T-cell (primary cell): Measurements from ENCODE around the gene SPDYE2B. TPM values are rescaled to one million over a fixed set of nuclear protein-coding genes. Genes with fewer than 3 reads are reported as not detected.
"Not testable (repeated sequence)": the region's sequence is repeated elsewhere in the genome, so short reads cannot be mapped to it uniquely, and the experiment has no call there.

Source experiments
- ATAC-seq, 4 experiments: fragments of 200-7000 bp in 3 of 4; fragments of 150-1000 bp in 1 of 4; cut with Tn5 transposase; replicated peaks in 1 of 4; 1 replicate in 3 of 4; 2 replicates in 1 of 4; pipeline ENCODE4 v1.10.0; 2021; ENCODE audit warnings: moderate library complexity in 3 of 4, mild to moderate bottlenecking in 2 of 4, moderate number of reproducible peaks in 1 of 4
- CTCF ChIA-PET, 2 donors: fragments of 300-600 bp; sonication (Branson Sonifier 250); formaldehyde crosslinking; loops; one replicate each; lab custom pipeline; 2022; ENCODE audit warnings: antibody characterized with exemption in 2 of 2; lab: Charles Lee
- POLR2A ChIA-PET, 2 donors: fragments of 300-600 bp; sonication (Branson Sonifier 250); formaldehyde crosslinking; loops; one replicate each; lab custom pipeline; 2022; ENCODE audit warnings: antibody characterized with exemption in 2 of 2; lab: Charles Lee
- DNase-seq, 35 experiments: peaks; one replicate each; pipeline versions ENCODE4 v3.0.0 to v3.0.0-alpha.2; 2013 to 2023
- H3K27ac ChIP-seq: one replicate; pipeline ENCODE4 v1.5.1; 2013; ENCODE audit warnings: low read length
- H3K27me3 ChIP-seq, 2 experiments: replicated peaks in 1 of 2; 1 replicate in 1 of 2; 2 replicates in 1 of 2; pipeline versions ENCODE4 v1.6.1 to v1.7.0; 2013; ENCODE audit warnings: low read length in 1 of 2, mixed read lengths in 1 of 2; ENCODE audit not compliant: control insufficient read depth in 2 of 2, insufficient read depth in 2 of 2; ENCODE audit errors: extremely low read depth in 1 of 2
- H3K36me3 ChIP-seq, 2 donors: 1 replicate in 1 of 2; 2 replicates in 1 of 2; pipeline versions ENCODE4 v1.6.1 to v1.7.0; 2013; ENCODE audit warnings: low read length in 1 of 2; ENCODE audit not compliant: control insufficient read depth in 2 of 2, insufficient read depth in 1 of 2; ENCODE audit errors: extremely low read depth in 1 of 2
- H3K4me1 ChIP-seq, 2 experiments: 1 replicate in 1 of 2; 2 replicates in 1 of 2; pipeline versions ENCODE4 v1.6.1 to v1.7.0; 2013; ENCODE audit warnings: low read length in 2 of 2, mixed read lengths in 1 of 2; ENCODE audit not compliant: insufficient read depth in 2 of 2, control insufficient read depth in 1 of 2; ENCODE audit errors: extremely low read depth in 1 of 2
- H3K4me3 ChIP-seq, 2 donors: 1 replicate in 1 of 2; 2 replicates in 1 of 2; pipeline versions ENCODE4 v1.5.1 to v1.7.0; 2013; ENCODE audit warnings: mild to moderate bottlenecking in 2 of 2, low read length in 1 of 2, moderate library complexity in 1 of 2; ENCODE audit not compliant: control insufficient read depth in 1 of 2; ENCODE audit errors: extremely low read depth in 1 of 2
- H3K9me3 ChIP-seq: 2 replicates; pipeline ENCODE4 v1.7.0; 2013
- H3K27ac Mint-ChIP-seq, 2 donors: one replicate each; pipeline ENCODE4 v1.8.0; 2020 to 2021; ENCODE audit warnings: mild to moderate bottlenecking in 2 of 2, mixed read lengths in 2 of 2
- H3K27me3 Mint-ChIP-seq, 2 donors: one replicate each; pipeline ENCODE4 v1.8.0; 2021 to 2022; ENCODE audit warnings: mixed read lengths in 2 of 2
- H3K36me3 Mint-ChIP-seq: one replicate; pipeline ENCODE4 v1.8.0; 2021; ENCODE audit warnings: mixed read lengths
- H3K4me1 Mint-ChIP-seq, 3 donors: one replicate each; pipeline ENCODE4 v1.8.0; 2020 to 2022; ENCODE audit warnings: mixed read lengths in 3 of 3, mild to moderate bottlenecking in 1 of 3
- H3K4me3 Mint-ChIP-seq, 3 donors: one replicate each; pipeline ENCODE4 v1.8.0; 2020 to 2022; ENCODE audit warnings: mild to moderate bottlenecking in 3 of 3, mixed read lengths in 3 of 3, moderate library complexity in 3 of 3
- H3K9me3 Mint-ChIP-seq, 3 donors: one replicate each; pipeline ENCODE4 v1.8.0; 2020 to 2022; ENCODE audit warnings: mixed read lengths in 3 of 3
- WGBS: methylation state at CpG from one replicate; pipeline ENCODE4 v1.1.5; 2013; ENCODE audit warnings: missing lambda C conversion rate; ENCODE audit not compliant: insufficient coverage; 5-methylcytosine and 5-hydroxymethylcytosine counted together
- total RNA-seq, 35 experiments: library from RNA in 6 of 35; stranded (reverse) in 6 of 35; fragments of 120-200 nt in 1 of 35; gene quantifications; one replicate each; pipeline versions ENCODE4 v1.2.1 to v1.2.4 and lab custom pipeline; 2013 to 2026

The SPDYE2B gene
- total RNA-seq, 5 donors from 2014 or later (not counting 1 experiment from before 2014, with no cell fraction given): not detected

- ATAC-seq (peak; percentile 98 to 99 (median 99)), DNase-seq (peak in 19 of 35 experiments; percentile 4 to 52 (median 27))
- peak within 1 kb of the TSS in 1 of 2 donors; percentile 32 for H3K4me3 ChIP-seq
- H3K36me3 ChIP-seq, POLR2A ChIA-PET, H3K9me3 ChIP-seq, H3K27me3 ChIP-seq, H3K36me3 Mint-ChIP-seq, H3K4me1 ChIP-seq, H3K27ac Mint-ChIP-seq, H3K27me3 Mint-ChIP-seq, H3K9me3 Mint-ChIP-seq, H3K27ac ChIP-seq, H3K4me1 Mint-ChIP-seq, CTCF ChIA-PET: not testable (repeated sequence)
- WGBS: 0% methylated on average over 12 of the region's 62 CpGs
- peak within 1 kb of the TSS; percentile 17 to 60 (median 55) for H3K4me3 Mint-ChIP-seq
Observed at GRCh38 chr7:102616507-102617125, 33.5 kb upstream of the SPDYE2B start, which contains the start of gene RASA4. TSS of gene RASA4 (minus strand) at chr7:102616756. CDS start at chr7:102616689, 67 bp downstream.

- H3K9me3 Mint-ChIP-seq, H3K27ac ChIP-seq, POLR2A ChIA-PET, H3K27me3 ChIP-seq, H3K4me3 ChIP-seq, CTCF ChIA-PET, H3K27me3 Mint-ChIP-seq, H3K27ac Mint-ChIP-seq, ATAC-seq, H3K4me1 Mint-ChIP-seq, H3K4me3 Mint-ChIP-seq, H3K9me3 ChIP-seq, DNase-seq, H3K36me3 Mint-ChIP-seq, H3K4me1 ChIP-seq, H3K36me3 ChIP-seq: not testable (repeated sequence)
- WGBS: no CpG with 5 or more reads among the region's 8 CpGs
Observed at GRCh38 chr7:102618122-102618521, 32.0 kb upstream of the SPDYE2B start.

- H3K27ac Mint-ChIP-seq, CTCF ChIA-PET, H3K36me3 ChIP-seq, H3K36me3 Mint-ChIP-seq, H3K9me3 Mint-ChIP-seq, DNase-seq, POLR2A ChIA-PET, H3K4me3 ChIP-seq, H3K27me3 ChIP-seq, H3K27me3 Mint-ChIP-seq, ATAC-seq, H3K4me1 ChIP-seq, H3K9me3 ChIP-seq, H3K4me1 Mint-ChIP-seq, H3K27ac ChIP-seq, H3K4me3 Mint-ChIP-seq: not testable (repeated sequence)
- no CpG with 5 or more reads among the region's 8 CpGs for WGBS
Observed at GRCh38 chr7:102627271-102627904, 22.7 kb upstream of the SPDYE2B start.

- POLR2A ChIA-PET, H3K27me3 ChIP-seq, H3K36me3 Mint-ChIP-seq, CTCF ChIA-PET, H3K27ac Mint-ChIP-seq, H3K36me3 ChIP-seq, H3K4me1 Mint-ChIP-seq, H3K9me3 ChIP-seq, H3K4me3 ChIP-seq, H3K4me1 ChIP-seq, DNase-seq, H3K27ac ChIP-seq, H3K9me3 Mint-ChIP-seq, H3K27me3 Mint-ChIP-seq, ATAC-seq, H3K4me3 Mint-ChIP-seq: not testable (repeated sequence)
- WGBS: no CpG with 5 or more reads among the region's 9 CpGs
Observed at GRCh38 chr7:102630622-102631021, 19.5 kb upstream of the SPDYE2B start.

- DNase-seq, H3K27me3 Mint-ChIP-seq, H3K27ac Mint-ChIP-seq, H3K4me1 Mint-ChIP-seq, ATAC-seq, H3K27me3 ChIP-seq, H3K4me3 Mint-ChIP-seq, POLR2A ChIA-PET, H3K36me3 ChIP-seq, H3K36me3 Mint-ChIP-seq, H3K9me3 Mint-ChIP-seq, H3K27ac ChIP-seq, H3K4me3 ChIP-seq, H3K9me3 ChIP-seq, H3K4me1 ChIP-seq, CTCF ChIA-PET: not testable (repeated sequence)
- WGBS: no CpG with 5 or more reads among the region's 6 CpGs
Observed at GRCh38 chr7:102634299-102634698, 15.8 kb upstream of the SPDYE2B start.

GRCh38 chr7:102635354-102635753 lies 14.8 kb upstream of the SPDYE2B start:
- H3K27me3 ChIP-seq, H3K27me3 Mint-ChIP-seq, H3K9me3 Mint-ChIP-seq, H3K4me1 ChIP-seq, H3K36me3 Mint-ChIP-seq, H3K4me3 Mint-ChIP-seq, CTCF ChIA-PET, ATAC-seq, DNase-seq, H3K27ac Mint-ChIP-seq, H3K4me3 ChIP-seq, H3K36me3 ChIP-seq, POLR2A ChIA-PET, H3K27ac ChIP-seq, H3K4me1 Mint-ChIP-seq, H3K9me3 ChIP-seq: not testable (repeated sequence)
- WGBS: no CpG with 5 or more reads among the region's 5 CpGs
